GM08714 (cell line): ENCODE data around the gene HEMGN.
"Not testable (repeated sequence)": the region's sequence is repeated elsewhere in the genome, so short reads cannot be mapped to it uniquely, and the experiment has no call there.

Experiments
- H3K4me3 ChIP-seq: fragments of 200-500 bp; sonication (Bioruptor generic); 2 replicates; pipeline ENCODE4 v1.5.1; 2014; ENCODE audit warnings: mild to moderate bottlenecking, low read length, inconsistent platforms
- ZNF274 ChIP-seq: IDR thresholded peaks from 2 replicates; pipeline ENCODE4 v1.6.1; 2012; ENCODE audit warnings: mild to moderate bottlenecking, low read depth, low read length

Gene HEMGN

GRCh38 chr9:97956331-97956730 is 18.4 kb upstream of the HEMGN start:
- no peak for TF ChIP-seq ZNF274
- H3K4me3 ChIP-seq, result no peak overlapping the region

- H3K4me3 ChIP-seq, result no peak overlapping the region
- no peak for TF ChIP-seq ZNF274
Measured at GRCh38 chr9:97954550-97954989, 16.6 kb upstream of the HEMGN start.

GRCh38 chr9:97950873-97951272 is 12.9 kb upstream of the HEMGN start:
- H3K4me3 ChIP-seq, result not testable (repeated sequence)

GRCh38 chr9:97947094-97947493 is 9.1 kb upstream of the HEMGN start:
- H3K4me3 ChIP-seq, result not testable (repeated sequence)

GRCh38 chr9:97945470-97945869 is 7.5 kb upstream of the HEMGN start:
- not testable (repeated sequence) for H3K4me3 ChIP-seq

- no peak overlapping the region for H3K4me3 ChIP-seq
- no peak for TF ChIP-seq ZNF274
Measured at GRCh38 chr9:97944612-97945011, 6.6 kb upstream of the HEMGN start.

- H3K4me3 ChIP-seq, result no peak overlapping the region
- TF ChIP-seq ZNF274, result no peak
Measured at GRCh38 chr9:97943308-97943855, 5.4 kb upstream of the HEMGN start.

- TF ChIP-seq ZNF274, result no peak
Measured at GRCh38 chr9:97941323-97941722, 3.4 kb upstream of the HEMGN start.

GRCh38 chr9:97940741-97941140 is 2.8 kb upstream of the HEMGN start:
- no peak for TF ChIP-seq ZNF274
- no peak overlapping the region for H3K4me3 ChIP-seq

More at GRCh38 chr9:97941323-97941722, 3.4 kb upstream of the HEMGN start:
- H3K4me3 ChIP-seq, result no peak overlapping the region

GRCh38 chr9:97940233-97940632 is 2.3 kb upstream of the HEMGN start:
- TF ChIP-seq ZNF274, result no peak
- no peak overlapping the region for H3K4me3 ChIP-seq

GRCh38 chr9:97936998-97937397 is 974 bp downstream of the HEMGN start:
- TF ChIP-seq ZNF274, result no peak
- no peak overlapping the region for H3K4me3 ChIP-seq

- no peak overlapping the region for H3K4me3 ChIP-seq
- no peak for TF ChIP-seq ZNF274
Measured at GRCh38 chr9:97935276-97935675, 2.7 kb downstream of the HEMGN start.

GRCh38 chr9:97934321-97935115 is 3.5 kb downstream of the HEMGN start:
- H3K4me3 ChIP-seq, result no peak overlapping the region
- TF ChIP-seq ZNF274, result no peak

GRCh38 chr9:97933297-97933998 is 4.5 kb downstream of the HEMGN start:
- no peak for TF ChIP-seq ZNF274

GRCh38 chr9:97930972-97931371 is 7.0 kb downstream of the HEMGN start:
- no peak for TF ChIP-seq ZNF274
- no peak overlapping the region for H3K4me3 ChIP-seq

More at GRCh38 chr9:97933297-97933998, 4.5 kb downstream of the HEMGN start:
- H3K4me3 ChIP-seq, result no peak overlapping the region
